Measurements from ENCODE around the gene TRIM34.

DNA sequence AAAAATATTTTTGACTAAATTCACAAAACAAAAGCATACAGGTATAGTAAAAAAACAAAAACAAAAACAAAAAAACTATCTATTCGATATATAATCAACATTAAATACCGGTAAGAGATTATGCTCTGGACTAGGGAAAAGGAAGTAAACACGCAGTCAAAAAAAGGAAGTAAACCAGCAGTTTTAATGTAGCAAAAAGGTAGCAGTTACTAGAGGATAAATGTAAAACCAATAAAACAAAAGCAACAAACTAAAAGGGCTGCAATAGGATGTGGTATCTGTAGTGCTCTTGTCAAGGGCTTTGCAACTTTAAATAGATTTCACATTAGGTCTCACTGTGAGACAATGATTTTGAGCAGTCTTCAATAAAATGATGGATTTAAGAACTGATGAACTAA lies 67.2 kb downstream of the TRIM34 start:
- no peak for TF ChIP-seq POLR2A (IDR thresholded peaks at IDR 0.05; ENCODE audit: low read length)
- TF ChIP-seq GATA1 (IDR thresholded peaks at IDR 0.05; ENCODE audit: low read depth, low read length): no peak
